NCI-H226 (cell line): ENCODE measurements around the gene TMEM14C.

Experiments used
- DNase-seq: peaks from one replicate; pipeline ENCODE4 v3.0.0-alpha.2; 2015

The TMEM14C gene

DNA sequence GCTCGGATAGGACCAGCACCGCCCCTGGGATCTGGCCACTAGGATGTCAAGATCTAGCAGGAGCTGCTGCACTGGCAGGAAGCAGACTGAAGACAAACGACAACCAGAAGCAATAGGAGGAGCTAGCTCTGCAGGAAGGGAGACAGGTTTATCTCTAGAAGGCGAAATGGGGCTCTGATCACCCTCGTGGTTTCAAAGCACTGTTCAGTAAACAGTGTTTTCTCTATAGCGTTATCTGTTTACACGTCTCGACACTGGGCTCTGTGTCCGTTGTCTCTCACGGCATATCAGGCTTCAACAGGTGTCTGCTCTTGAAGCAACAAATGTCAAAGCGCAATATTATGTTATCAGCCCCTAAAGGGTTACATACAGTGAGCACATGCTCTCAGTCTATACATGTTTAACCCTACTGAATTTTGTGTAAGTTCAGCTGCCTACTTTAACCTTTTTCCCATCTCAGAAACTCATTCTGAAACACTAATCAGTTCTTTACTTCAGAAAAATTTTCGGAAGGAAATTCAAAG lies 48.6 kb downstream of the TMEM14C start:
- DNase-seq: no peak

DNA sequence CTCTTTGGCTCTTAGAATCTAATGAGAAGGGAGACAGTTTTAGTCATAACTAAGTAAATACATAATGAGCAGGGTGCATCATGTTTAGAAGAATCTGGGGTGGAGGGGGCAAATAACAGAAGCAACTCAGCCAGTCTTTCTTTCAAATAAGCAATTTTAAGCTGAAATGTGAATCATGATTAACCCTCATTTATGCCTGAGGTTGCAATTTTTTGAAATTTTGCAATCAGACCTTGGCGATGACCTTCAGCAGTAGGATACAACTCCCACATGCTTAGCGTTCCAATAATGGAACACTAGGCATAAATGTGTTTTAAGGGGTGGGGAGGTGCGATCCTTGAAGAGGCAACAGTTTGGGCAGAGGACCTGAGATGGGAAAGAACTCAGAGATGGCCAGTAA lies 55.4 kb downstream of the TMEM14C start:
- no peak for DNase-seq

DNA sequence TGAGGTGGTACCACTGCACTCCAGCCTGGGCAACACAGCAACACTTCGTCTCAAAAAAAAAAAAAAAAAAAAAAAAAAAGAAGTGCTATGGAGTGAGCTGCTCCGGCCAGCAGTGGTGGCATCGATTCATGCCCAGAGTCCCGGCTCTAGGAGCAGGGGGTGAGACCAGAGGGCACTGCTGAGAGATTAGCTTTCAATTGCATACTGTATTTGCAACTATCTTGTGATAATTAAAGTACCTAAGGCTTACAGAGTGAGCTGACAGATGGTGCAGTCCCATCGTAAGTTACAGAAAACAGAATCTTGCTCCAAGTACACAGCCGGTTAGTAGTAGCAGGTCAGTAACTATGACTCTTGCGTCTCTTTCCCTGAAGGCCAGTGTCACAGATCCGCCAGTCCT lies 56.2 kb downstream of the TMEM14C start:
- DNase-seq: no peak
